ENCODE data around the gene C1QTNF5.

DNA sequence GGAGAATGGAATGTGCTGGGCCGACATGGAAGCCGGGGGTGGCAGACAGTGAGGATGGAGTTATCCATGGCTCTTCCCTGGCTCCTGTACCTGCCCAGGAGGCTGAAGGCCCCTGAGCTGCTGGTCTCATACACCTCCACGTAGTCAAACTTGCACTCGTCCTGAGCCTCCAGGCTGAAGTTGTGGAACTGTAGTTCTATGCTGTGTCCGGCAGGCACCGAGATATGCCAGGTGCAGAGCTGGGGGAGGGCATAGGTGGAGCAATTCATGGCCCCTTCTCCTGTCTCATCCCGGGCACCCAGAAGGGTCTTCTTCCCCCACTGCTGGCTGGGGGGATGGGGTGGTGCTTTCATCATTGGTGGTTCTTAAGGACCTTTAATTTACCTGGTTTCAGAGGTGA lies 3.0 kb upstream of the C1QTNF5 start:
- TF ChIP-seq POLR2A (IDR thresholded peaks at IDR 0.05; ENCODE audit: low read depth, low read length) (no peak), POLR2AphosphoS5 (IDR thresholded peaks at IDR 0.05; ENCODE audit: low read depth, low read length) (no peak), TAF1 (IDR thresholded peaks at IDR 0.05; ENCODE audit: borderline replicate concordance, low read depth, low read length) (no peak)
